Activated CD8-positive, alpha-beta T cell treated with anti-CD3 and anti-CD28 coated beads for 36 hours (primary cell): ENCODE measurements around the gene FCHSD2. TPM values are rescaled to one million over a fixed set of nuclear protein-coding genes. Genes with fewer than 3 reads are reported as not detected.

Experiments used
- ATAC-seq: fragments of 200-7000 bp; cut with Tn5 transposase; one replicate; pipeline ENCODE4 v1.10.0; 2021; ENCODE audit warnings: mild to moderate bottlenecking, moderate library complexity
- CTCF ChIA-PET: fragments of 350-600 bp; sonication (Branson Sonifier 250); formaldehyde crosslinking; loops from one replicate; lab custom pipeline; 2021; ENCODE audit warnings: antibody characterized with exemption; lab: Charles Lee
- POLR2A ChIA-PET: fragments of 350-600 bp; sonication (Branson Sonifier 250); formaldehyde crosslinking; loops from one replicate; lab custom pipeline; 2021; ENCODE audit warnings: antibody characterized with exemption; lab: Charles Lee
- DNase-seq: peaks from one replicate; pipeline ENCODE4 v3.0.0-alpha.2; 2020
- H3K27ac Mint-ChIP-seq: one replicate; pipeline ENCODE4 v1.8.0; 2021; ENCODE audit warnings: mild to moderate bottlenecking, mixed read lengths
- H3K27me3 Mint-ChIP-seq: one replicate; pipeline ENCODE4 v1.8.0; 2021; ENCODE audit warnings: mixed read lengths
- H3K36me3 Mint-ChIP-seq: one replicate; pipeline ENCODE4 v1.8.0; 2021; ENCODE audit warnings: low read depth, mixed read lengths
- H3K4me1 Mint-ChIP-seq: one replicate; pipeline ENCODE4 v1.8.0; 2021; ENCODE audit warnings: low read depth, mixed read lengths
- H3K4me3 Mint-ChIP-seq: one replicate; pipeline ENCODE4 v1.8.0; 2021; ENCODE audit warnings: mild to moderate bottlenecking, moderate library complexity, mixed read lengths
- H3K9me3 Mint-ChIP-seq: one replicate; pipeline ENCODE4 v1.8.0; 2021; ENCODE audit warnings: mixed read lengths
- intact Hi-C: fragments of 100-400 bp; cut with micrococcal nuclease; formaldehyde crosslinking; loops from one replicate; pipeline ENCODE4 v1.10.0; 2022
- total RNA-seq, 2 experiments: library from RNA; stranded (reverse); gene quantifications; one replicate each; pipeline ENCODE4 v1.2.3, GENCODE V29; 2021
- TF ChIP-seq, protein P1 (sequence below): fragments of 200-600 bp; IDR thresholded peaks from one replicate; pipeline ENCODE4 v1.8.0; 2022; ENCODE audit warnings: antibody characterized with exemption, mild to moderate bottlenecking

The FCHSD2 gene
- total RNA-seq, 2 experiments from 2014 or later, result 23.6 to 24.8 TPM

DNA sequence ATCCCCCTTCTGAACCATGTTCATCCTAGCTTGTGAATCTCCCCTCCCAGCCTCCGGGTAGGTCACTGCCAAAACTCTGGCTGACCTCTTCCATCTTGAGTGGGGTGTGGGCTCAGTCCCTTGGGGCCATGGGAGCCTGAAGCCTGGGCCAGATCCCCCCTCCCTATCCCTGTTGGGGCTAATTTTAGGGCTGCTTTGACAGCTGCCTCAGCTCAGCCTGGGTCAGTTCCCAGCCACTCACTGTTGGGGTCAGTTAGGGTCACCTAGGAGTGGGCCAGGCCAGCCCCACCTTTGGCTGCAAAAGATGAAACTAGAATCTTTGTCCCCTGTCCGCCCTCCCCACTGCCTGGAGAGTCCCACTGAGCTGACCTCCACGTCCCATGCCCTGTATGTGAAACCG is 46.2 kb upstream of the FCHSD2 start:
- ChIA-PET POLR2A (no interaction called here), CTCF (interaction anchor here (2.5 kb wide), 1 partner anchor 48 kb away, joined by 7 read pairs; no protein-coding TSS in a partner anchor)
- Mint-ChIP-seq H3K27ac (no peak overlapping the region), H3K4me3 (no peak overlapping the region), H3K4me1 (peaks cover 3% of the 10 kb centered on the region), H3K36me3 (no peaks in the 10 kb centered on the region), H3K27me3 (peaks cover 7% of the 10 kb centered on the region), H3K9me3 (no peaks in the 10 kb centered on the region)
- intact Hi-C loops, result loop anchor here (10.0 kb wide), 2 partner anchors 106 to 354 kb away; no protein-coding TSS in a partner anchor
- DNase-seq (no peak), ATAC-seq (no peak)
- TF ChIP-seq, protein P1, sequence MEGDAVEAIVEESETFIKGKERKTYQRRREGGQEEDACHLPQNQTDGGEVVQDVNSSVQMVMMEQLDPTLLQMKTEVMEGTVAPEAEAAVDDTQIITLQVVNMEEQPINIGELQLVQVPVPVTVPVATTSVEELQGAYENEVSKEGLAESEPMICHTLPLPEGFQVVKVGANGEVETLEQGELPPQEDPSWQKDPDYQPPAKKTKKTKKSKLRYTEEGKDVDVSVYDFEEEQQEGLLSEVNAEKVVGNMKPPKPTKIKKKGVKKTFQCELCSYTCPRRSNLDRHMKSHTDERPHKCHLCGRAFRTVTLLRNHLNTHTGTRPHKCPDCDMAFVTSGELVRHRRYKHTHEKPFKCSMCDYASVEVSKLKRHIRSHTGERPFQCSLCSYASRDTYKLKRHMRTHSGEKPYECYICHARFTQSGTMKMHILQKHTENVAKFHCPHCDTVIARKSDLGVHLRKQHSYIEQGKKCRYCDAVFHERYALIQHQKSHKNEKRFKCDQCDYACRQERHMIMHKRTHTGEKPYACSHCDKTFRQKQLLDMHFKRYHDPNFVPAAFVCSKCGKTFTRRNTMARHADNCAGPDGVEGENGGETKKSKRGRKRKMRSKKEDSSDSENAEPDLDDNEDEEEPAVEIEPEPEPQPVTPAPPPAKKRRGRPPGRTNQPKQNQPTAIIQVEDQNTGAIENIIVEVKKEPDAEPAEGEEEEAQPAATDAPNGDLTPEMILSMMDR, result no peak

DNA sequence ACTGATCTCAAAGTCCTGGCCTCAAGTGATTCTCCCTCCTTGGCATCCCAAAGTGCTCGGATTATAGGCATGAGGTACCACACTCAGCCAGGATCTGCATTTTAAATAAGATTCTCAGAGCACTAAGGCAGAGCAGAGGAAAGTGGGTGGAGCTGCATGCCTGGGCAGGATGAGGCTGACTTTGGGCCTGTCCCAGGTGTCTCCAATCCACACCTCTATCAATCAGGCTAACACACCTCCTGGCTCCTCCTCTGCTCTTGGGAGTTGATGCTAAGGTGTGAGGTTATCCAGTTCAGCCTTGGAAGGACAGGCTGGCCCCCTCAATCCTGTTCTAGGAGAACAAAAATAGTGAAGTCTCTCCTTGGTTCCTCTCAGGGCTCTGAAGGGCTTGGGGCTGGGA is 45.7 kb upstream of the FCHSD2 start:
- TF ChIP-seq, protein P1, result no peak
- H3K27me3 Mint-ChIP-seq, result peaks cover 7% of the 10 kb centered on the region
- H3K9me3 Mint-ChIP-seq, result no peaks in the 10 kb centered on the region
- ChIA-PET CTCF (interaction anchor here (2.5 kb wide), 1 partner anchor 49 kb away, joined by 7 read pairs; no protein-coding TSS in a partner anchor), POLR2A (no interaction called here)
- no peak overlapping the region for H3K27ac Mint-ChIP-seq
- ATAC-seq (no peak), DNase-seq (no peak)
- H3K4me1 Mint-ChIP-seq, result peaks cover 3% of the 10 kb centered on the region
- H3K4me3 Mint-ChIP-seq, result no peak overlapping the region
- intact Hi-C loops, result loop anchor here (10.0 kb wide), 2 partner anchors 107 to 353 kb away; no protein-coding TSS in a partner anchor
- H3K36me3 Mint-ChIP-seq, result no peaks in the 10 kb centered on the region

DNA sequence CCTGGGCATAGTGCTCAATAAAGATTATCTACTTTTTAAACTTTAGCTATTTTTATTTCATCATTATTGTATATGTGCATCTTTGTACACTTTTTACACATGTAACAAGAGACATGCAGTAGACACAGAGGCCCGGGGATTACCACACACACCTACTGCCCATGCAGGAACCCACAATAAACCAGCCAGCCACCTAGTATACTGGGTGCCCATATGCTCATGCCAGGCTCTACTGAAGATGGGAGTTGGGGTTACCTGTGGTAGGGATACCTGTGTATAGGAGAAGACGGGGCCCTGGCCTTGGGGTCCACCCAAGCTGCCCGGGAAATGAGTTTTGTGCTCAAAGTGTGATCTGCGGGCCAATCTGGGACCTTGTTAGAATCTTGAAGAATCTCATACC is 44.8 kb upstream of the FCHSD2 start:
- intact Hi-C loops, result loop anchor here (10.0 kb wide), 2 partner anchors 108 to 352 kb away; no protein-coding TSS in a partner anchor
- TF ChIP-seq, protein P1, result no peak
- ATAC-seq (no peak), DNase-seq (no peak)
- POLR2A ChIA-PET, result interaction anchor here (1.1 kb wide), 1 partner anchor 364 kb away, joined by 3 read pairs; no protein-coding TSS in a partner anchor
- Mint-ChIP-seq H3K9me3 (no peaks in the 10 kb centered on the region), H3K36me3 (no peaks in the 10 kb centered on the region), H3K27ac (no peak overlapping the region), H3K4me3 (no peak overlapping the region), H3K27me3 (peaks cover 7% of the 10 kb centered on the region), H3K4me1 (peaks cover 3% of the 10 kb centered on the region)
- CTCF ChIA-PET, result interaction anchor here (0.8 to 4.7 kb wide), 7 partner anchors 9 to 165 kb away, joined by 3 to 39 read pairs (median 4); no protein-coding TSS in a partner anchor

DNA sequence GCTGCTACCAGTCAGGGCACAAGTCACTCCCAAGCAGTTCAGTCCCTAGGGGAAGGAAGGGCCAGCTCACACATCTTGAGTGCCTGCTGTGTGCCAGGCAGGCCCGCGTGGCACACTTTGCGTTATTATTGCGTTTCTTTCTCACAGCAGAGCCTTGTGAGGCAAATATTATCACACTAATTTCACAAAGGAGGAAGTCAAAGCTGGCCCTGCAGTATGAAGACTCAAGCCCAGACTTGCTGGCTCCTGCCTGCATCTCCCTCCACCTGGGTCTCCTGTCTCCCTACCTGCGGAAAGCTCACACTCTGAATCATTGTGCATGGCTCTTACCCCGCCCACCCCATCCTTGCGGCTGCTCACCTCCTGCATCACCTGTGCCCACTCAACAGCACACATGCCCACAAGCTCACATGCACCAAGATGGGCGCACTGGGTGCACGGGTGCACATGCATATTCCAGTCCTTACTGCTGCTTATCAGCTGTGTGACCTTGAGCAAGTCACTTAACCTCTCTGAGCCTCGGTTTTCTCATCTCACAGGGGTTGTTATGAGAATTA is 44.3 kb upstream of the FCHSD2 start:
- peaks cover 7% of the 10 kb centered on the region for H3K27me3 Mint-ChIP-seq
- ChIA-PET POLR2A (interaction anchor here (1.1 kb wide), 1 partner anchor 364 kb away, joined by 3 read pairs; no protein-coding TSS in a partner anchor), CTCF (interaction anchor here (0.7 to 4.7 kb wide), 16 partner anchors 9 to 311 kb away, joined by 3 to 39 read pairs (median 4); no protein-coding TSS in a partner anchor)
- intact Hi-C loops, result loop anchor here (10.0 kb wide), 2 partner anchors 108 to 352 kb away; no protein-coding TSS in a partner anchor
- no peak overlapping the region for H3K27ac Mint-ChIP-seq
- H3K4me3 Mint-ChIP-seq, result no peak overlapping the region
- H3K9me3 Mint-ChIP-seq, result no peaks in the 10 kb centered on the region
- no peak for DNase-seq
- no peak for ATAC-seq
- TF ChIP-seq, protein P1, result no peak
- H3K36me3 Mint-ChIP-seq, result no peaks in the 10 kb centered on the region
- peaks cover 3% of the 10 kb centered on the region for H3K4me1 Mint-ChIP-seq
